Stimulated activated CD8-positive, alpha-beta memory T cell treated with anti-CD3 and anti-CD28 coated beads, Interleukin-15, amount 100 ng/mL, for 48 hours (primary cell): ENCODE data around the gene ARPC1A.
"Not testable (repeated sequence)": the region's sequence is repeated elsewhere in the genome, so short reads cannot be mapped to it uniquely, and the experiment has no call there.

Experiments
- DNase-seq, 2 donors: peaks; one replicate each; pipeline ENCODE4 v3.0.0-alpha.2; 2020; ENCODE audit warnings: low read depth in 2 of 2

Gene ARPC1A

DNA sequence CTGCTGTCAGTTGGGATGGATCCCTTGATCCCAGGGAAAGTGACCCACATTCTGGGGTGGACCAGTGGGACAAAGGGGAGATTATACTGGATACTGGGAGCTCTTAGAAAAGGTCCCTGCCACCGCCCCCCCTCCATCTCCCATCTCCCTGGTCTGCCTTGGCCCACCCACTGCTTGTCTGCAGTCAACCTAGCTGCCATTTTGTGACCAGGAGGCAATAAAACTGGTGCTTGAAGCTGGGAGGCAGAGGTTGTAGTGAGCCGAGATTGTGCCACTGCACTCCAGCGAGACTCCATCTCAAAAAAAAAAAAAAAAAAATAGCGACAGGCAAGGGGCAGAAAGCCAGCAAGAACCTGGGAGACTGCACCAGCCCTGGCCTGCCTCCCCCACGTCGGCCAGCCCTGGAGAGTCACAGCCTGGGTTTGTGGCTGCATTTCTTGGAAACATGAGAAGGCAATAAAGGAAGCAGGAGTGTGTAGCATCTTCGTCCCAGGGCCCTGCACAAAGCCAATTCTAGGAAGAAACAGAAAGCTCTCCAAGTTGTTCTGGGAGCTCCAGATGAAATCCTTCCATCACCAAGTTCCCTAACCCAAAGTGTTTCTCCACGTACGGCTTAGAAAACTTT, 44.2 kb downstream of the ARPC1A start:
- DNase-seq: no peak

DNA sequence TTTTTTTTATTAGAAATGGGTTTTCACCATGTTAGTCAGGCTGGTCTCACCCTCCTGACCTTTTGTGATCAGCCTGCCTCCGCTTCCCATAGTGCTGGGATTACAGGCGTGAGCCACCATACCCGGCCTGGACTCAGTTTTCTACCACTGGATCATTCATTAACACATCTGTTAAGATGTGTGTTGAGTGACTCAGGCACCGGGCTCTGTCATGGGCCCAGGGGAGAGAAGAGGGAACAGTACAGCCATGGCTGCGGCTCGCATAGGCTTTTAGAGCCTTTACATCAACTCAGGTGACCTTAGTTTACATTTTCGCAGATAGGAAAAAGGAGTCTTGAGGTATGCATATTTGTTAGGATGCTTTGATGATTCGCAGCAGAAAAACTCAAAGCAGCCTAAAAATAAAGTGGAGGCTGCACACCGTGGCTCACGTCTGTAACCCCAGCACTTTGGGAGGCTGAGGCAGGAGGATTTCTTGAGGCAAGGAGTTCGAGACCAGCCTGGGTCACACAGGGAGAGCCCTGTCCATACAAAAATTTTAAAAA, 45.8 kb downstream of the ARPC1A start:
- no peak for DNase-seq

DNA sequence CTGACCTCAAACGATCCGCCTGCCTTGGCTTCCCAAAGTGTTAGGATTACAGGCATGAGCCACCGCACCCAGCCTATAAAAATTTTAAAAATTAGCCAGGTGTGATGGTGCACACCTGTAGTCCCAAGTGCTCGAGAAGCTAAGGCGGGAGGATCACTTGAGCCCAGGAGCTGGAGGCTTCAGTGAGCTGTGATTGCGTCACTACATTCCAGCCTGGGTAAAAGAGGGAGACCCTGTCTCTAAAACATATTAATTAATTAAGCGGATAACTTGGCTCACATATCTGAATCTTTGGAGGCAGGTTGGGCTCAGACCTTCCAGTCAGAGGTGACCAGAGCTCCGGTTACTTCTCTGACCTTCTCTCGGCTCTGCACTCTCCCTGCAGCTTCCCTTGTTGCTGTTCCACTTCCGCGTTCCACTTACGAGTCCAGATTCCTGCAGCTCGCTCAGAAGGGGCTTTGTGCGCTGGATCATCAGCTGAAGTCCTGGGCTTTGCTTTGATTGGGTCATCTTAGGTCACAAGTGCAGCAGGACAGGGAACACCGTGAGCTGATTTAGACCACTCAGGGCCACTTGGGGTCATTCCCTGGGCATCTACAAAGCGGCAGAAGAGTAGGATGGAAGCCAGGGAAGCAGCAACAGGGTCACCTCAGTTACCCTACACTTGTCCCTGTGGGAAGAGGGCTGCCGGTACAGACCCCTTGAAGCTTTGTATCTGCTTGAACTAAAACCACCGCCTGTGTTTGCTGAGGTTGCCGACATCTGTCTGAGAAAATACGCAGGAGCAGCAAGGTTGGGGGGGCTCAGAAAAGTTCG, 46.8 kb downstream of the ARPC1A start:
- no peak for DNase-seq

DNA sequence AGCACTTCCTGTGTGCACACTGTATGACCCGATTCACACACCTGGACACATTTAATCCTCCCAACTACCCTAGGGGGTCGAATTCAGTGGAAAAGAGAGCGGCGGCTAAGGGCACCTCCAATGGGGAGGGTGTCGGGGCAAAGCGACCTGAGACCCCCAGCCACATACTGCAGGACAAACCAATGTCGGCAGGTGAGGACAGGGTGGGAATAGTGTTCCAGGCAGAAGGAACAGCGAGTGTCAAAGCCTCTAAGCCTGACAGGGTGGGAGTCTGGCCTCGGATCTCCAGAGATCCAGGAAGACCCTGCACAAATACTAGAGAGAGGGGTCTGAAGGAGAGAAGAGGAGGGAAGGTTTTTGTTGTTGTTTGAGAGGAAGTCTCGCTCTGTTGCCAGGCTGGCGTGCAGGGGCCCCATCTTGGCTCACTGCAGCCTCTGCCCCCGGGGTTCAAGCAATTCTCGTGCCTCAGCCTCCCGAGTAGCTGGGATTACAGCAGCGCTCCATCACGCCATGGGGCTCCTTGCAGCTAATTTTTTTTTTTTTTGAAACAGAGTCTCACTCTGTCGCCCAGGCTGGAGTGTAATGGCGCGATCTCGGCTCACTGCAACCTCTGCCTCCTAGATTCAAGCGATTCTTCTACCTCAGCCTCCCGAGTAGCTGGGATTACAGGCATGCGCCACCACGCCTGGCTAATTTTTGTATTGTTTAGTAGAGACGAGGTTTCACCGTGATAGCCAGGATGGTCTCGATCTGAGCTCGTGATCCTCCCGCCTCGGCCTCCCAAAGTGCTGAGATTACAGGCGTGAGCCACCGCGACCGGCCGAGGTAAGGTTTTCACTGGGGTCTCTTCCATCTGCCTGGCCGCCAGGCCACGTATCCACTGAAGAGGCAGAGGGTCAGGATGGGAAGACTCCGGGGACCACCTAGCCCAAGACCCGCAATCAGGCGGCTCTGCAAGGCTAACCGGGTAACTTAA, 47.7 kb downstream of the ARPC1A start:
- DNase-seq: no peak

DNA sequence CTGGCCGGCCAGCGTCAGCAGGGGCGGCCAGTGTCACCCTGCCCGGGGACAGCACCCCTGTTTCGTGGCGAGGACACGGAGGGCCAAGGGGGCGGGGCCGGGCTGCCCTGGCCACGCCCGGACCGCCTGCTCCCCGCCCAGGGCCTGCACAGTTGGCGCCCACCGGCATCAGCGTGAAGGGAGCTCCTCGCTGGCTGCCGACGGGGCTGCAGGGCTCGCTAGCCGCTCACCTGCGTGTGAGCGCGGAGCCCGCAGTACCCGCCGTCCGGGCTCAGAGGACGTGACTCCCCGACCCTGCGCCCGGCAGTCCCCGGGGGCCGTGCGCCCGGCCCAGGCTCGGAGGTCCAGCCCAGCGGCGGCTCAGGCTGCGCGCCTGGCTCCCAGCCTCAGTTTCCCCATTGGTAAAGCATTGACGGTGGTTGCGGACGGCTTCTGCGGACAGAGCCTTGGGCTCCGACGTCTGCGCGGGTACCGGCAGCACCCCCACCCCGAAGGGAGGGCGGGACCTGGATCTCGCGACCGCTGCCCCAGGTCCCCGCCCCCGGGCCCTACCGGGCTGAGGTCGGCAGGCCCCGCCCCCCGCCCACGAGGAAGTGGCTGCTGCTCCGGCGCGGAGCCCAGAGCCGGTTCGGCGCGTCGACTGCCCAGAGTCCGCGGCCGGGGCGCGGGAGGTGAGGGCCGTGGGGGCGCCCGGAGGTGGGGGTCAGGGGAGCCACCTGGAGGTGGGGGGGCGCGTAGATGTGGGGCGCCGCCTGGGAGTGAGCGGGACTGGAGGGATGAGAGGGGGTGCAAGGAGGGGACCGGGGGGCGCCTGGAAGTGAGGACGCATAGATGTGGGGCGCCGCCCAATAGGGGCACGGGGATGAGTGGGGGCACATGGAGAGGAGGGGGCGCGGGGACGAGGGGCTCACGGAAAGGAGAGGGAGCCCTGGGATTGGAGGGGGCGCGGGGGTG, 48.7 kb downstream of the ARPC1A start, which contains the start of gene ARPC1B:
TSS of gene ARPC1B (plus strand) at position 620 of the 954 bp plus-strand sequence. CDS start 10,985 bp downstream, outside the sequence.
- DNase-seq: peak; percentile 85 to 86

GRCh38 chr7:99375070-99375807, 49.5 kb downstream of the ARPC1A start:
- DNase-seq: peak; percentile 60 to 65

GRCh38 chr7:99379043-99379577, 53.4 kb downstream of the ARPC1A start:
- DNase-seq: no peak

- DNase-seq: not testable (repeated sequence)
Observed at GRCh38 chr7:99379693-99380031, 54.0 kb downstream of the ARPC1A start.

DNA sequence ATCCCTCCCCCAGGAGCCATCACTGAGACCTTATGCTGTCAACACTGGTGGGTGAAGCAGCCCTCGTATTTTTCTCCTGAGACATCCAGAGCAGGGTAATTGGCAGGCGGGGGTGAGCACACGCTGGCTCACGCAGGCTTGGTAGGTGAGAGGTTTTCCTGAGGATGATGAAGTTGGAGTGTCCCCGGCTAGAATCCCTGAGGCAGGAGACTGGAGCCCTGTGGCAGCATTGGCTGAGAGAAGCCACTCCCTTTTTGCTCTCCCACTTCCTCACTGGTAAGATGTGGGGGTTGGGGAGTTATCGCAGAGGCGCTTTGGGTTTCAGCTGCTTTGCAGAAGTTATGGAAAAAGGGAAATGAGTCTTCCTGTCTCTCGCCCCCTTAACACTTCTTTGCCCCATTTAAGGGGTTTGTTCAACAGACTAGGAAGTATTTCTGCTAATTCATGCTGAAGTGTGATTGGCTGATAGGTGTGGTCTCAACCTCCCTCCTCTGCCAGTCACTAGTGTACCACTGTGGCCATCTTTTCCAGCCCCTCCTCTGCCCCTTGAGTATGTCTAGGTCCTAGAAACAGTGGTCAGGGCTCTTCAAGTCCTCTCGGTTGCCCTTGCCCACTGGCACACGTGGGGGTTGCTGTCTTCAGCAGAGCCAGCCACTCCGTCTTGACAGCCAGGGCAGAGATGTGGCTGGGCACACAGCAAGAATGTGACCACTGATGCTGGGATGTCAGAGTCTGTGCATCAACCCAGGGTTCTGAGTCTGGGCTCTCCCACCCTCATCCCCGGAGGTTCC, 54.5 kb downstream of the ARPC1A start:
- DNase-seq: no peak

- peak; percentile 85 to 88 for DNase-seq
Observed at GRCh38 chr7:99380823-99381663, 55.3 kb downstream of the ARPC1A start.

DNA sequence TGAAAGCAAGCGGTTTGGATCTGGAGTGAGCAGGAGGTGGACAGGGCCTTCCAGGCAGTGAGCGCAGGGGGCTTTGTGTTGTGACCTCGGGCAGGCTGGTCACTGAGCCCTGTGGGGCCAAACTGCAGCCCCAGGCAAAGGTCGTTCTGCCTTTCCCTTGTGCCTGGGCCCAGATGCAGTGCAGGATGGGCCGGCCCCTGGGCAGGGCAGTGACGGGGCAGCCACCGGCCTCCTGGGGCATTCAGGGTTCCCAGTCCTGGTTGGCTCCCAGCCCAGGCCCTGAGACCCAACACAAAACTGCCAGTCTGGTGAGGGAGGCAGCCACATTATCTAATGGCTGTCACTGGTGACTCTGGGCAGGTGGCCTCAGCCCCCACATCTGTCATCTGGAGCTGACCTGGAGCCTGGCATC, 56.0 kb downstream of the ARPC1A start:
- no peak for DNase-seq

- DNase-seq: no peak
Observed at GRCh38 chr7:99383203-99383602, 57.5 kb downstream of the ARPC1A start.

DNA sequence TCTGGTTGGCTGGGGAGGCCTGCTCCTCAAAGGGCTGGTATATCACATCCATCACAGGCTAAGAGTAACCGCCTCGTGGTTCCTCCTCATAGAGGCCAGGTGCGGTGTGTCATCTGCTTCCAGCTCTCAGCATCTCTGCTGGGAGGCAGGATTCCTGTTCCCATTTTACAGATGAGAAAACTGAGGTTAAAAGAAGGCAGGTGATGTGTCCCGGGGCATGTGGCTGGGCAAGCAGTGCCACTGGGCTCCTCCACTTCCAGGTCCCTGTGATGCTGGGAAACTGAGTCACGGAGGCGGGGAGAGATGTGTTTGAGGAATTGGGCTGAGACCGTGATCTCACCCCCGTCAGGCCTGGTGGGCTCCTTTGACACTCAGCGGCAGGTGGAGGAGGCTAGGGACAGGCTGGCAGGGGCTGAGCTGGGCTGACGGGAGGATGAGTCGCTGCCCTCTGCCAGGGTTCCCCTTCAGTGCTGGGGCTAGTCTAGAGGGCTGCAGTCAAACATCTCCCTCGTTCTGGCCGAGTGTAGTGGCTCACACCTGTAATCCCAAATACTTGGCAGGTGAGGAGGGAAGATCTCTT, 58.2 kb downstream of the ARPC1A start:
- no peak for DNase-seq

- no peak for DNase-seq
Observed at GRCh38 chr7:99384523-99384922, 58.8 kb downstream of the ARPC1A start.

DNA sequence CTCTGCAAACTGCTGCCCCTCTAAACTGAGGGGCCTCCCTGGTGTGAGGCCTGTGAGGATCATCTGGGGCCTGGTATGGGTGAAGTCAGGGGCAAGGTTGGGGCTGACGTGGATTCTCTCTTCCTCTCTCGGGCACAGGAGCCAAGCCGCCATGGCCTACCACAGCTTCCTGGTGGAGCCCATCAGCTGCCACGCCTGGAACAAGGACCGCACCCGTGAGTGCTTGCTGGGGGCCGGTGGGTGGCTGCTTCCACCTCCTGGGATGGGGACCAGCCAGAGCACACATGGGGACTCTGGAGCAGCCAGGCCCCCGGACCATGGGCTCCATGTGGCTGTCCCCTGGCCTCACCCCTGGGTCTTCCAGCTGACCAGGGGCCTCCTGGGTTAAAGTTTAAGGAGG, 59.9 kb downstream of the ARPC1A start:
- DNase-seq: no peak

DNA sequence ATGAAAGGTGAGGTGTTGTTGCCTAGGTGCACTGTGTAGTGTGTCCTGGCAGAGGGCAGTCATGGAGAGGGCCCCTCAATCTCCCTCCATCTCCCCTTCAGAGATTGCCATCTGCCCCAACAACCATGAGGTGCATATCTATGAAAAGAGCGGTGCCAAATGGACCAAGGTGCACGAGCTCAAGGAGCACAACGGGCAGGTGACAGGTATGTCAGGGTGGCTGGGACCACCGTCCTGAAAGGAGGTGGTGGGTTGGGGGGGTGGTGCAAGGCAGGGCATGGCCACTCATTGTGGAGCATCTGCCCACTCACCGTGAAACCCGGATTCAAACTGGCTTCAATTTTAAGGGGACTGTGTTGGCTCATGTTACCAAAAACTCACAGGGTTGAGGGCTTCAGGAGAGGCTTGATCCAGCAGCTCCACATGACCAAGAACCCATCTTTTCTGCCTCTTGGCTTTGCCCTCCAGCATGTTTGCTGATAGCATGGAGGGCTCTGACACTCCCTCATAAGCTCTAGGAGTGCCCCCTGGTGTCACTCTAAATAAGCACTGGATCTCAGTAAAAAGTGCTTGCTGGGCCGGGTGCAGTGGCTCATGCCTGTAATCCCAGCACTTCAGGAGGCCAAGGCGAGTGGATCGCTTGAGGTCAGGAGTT, 61.0 kb downstream of the ARPC1A start:
- no peak for DNase-seq

DNA sequence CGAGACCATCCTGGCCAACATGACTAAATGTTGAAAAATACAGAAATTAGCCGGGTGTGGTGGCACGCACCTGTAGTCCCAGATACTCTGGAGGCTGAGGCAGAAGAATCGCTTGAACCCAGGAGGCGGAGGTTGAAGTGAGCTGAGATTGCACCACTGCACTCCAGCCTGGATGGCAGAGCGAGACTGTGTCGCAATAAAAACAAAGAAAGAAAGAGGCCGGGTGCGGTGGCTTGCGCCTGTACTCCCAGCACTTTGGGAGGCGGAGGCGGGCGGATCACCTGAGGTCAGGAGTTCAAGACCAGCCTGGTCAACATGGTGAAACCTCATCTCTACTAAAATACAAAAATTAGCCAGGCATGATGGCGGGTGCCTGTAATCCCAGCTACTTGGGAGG, 61.5 kb downstream of the ARPC1A start:
- DNase-seq: not testable (repeated sequence)
